K562 (cell line): ENCODE results near the gene MLN. TPM values are rescaled to one million over a fixed set of nuclear protein-coding genes. Genes with fewer than 3 reads are reported as not detected.

ENCODE experiments used
- ARID3B ChIP-seq: fragments of 250-450 bp; sonication (Bioruptor Pico); IDR thresholded peaks from 2 replicates; pipeline ENCODE4 v1.4.0; 2020; ENCODE audit warnings: borderline replicate concordance
- CBFB ChIP-seq: sonication (generic); formaldehyde crosslinking; IDR thresholded peaks from 2 replicates; pipeline ENCODE4 v1.4.0; 2020; ENCODE audit warnings: mild to moderate bottlenecking, missing genetic modification reagents
- CBX1 ChIP-seq: sonication (generic); IDR thresholded peaks from 2 replicates; pipeline ENCODE4 v1.6.1; 2016; ENCODE audit warnings: antibody characterized with exemption, low read depth, mild to moderate bottlenecking
- CBX8 ChIP-seq: fragments of 200-600 bp; sonication (generic); IDR thresholded peaks from 2 replicates; pipeline ENCODE4 v1.6.1; 2012; ENCODE audit warnings: borderline replicate concordance, mixed run types, low read depth, mild to moderate bottlenecking, moderate library complexity, mixed read lengths, low read length, control low read depth, inconsistent platforms; ENCODE audit not compliant: poor library complexity, severe bottlenecking; ENCODE audit errors: extremely low read depth
- CEBPB ChIP-seq: fragments of 450-650 bp; IDR thresholded peaks from 2 replicates; pipeline ENCODE4 v1.6.1; 2016; ENCODE audit warnings: missing genetic modification characterization, missing compliant biosample characterization
- GABPB2 ChIP-seq: fragments of 250-450 bp; sonication (Bioruptor Pico); conservative IDR thresholded peaks from 2 replicates; pipeline ENCODE4 v1.5.1; 2021; ENCODE audit warnings: mild to moderate bottlenecking
- HSF4 ChIP-seq: fragments of 250-450 bp; sonication (Bioruptor Pico); IDR thresholded peaks from 2 replicates; pipeline ENCODE4 v2.1.2; 2022; ENCODE audit warnings: mild to moderate bottlenecking, moderate library complexity, borderline replicate concordance
- IFI16 ChIP-seq: fragments of 250-450 bp; sonication (Bioruptor Pico); IDR thresholded peaks from 2 replicates; pipeline ENCODE4 v2.1.2; 2022; ENCODE audit warnings: mild to moderate bottlenecking, inconsistent platforms
- MEF2D ChIP-seq: conservative IDR thresholded peaks from 2 replicates; pipeline ENCODE4 v1.6.1; 2016; ENCODE audit warnings: low read depth, missing genetic modification characterization, missing compliant biosample characterization
- MNT ChIP-seq, 2 experiments: fragments of 450-650 bp; conservative IDR thresholded peaks; 2 replicates each; pipeline ENCODE4 v1.6.1; 2017; ENCODE audit warnings: mild to moderate bottlenecking in 2 of 2, moderate library complexity in 2 of 2
- MXI1 ChIP-seq: IDR thresholded peaks from 2 replicates; pipeline ENCODE4 v1.6.1; 2011; ENCODE audit warnings: low read depth, mild to moderate bottlenecking, improper control_type of control experiment, low read length
- NFE2 ChIP-seq: IDR thresholded peaks from 2 replicates; pipeline ENCODE4 v1.6.1; 2014; ENCODE audit warnings: antibody characterized with exemption, low read depth
- NONO ChIP-seq, 2 experiments: fragments of 200-400 bp in 1 of 2; fragments of 450-650 bp in 1 of 2; formaldehyde crosslinking in 1 of 2; IDR thresholded peaks; 2 replicates each; pipeline ENCODE4 v1.6.1; 2017; ENCODE audit warnings: low read depth in 2 of 2, mild to moderate bottlenecking in 2 of 2, moderate library complexity in 2 of 2, low read length in 1 of 2
- PHF8 ChIP-seq: fragments of 200-600 bp; sonication (generic); IDR thresholded peaks from 2 replicates; pipeline ENCODE4 v1.6.1; 2012; ENCODE audit warnings: mixed run types, mild to moderate bottlenecking, inconsistent platforms, low read length, moderate library complexity, borderline replicate concordance
- RBM39 ChIP-seq: fragments of 200-400 bp; formaldehyde crosslinking; optimal IDR thresholded peaks from 2 replicates; pipeline ENCODE3; 2018; ENCODE audit warnings: low read depth, low read length
- STAG1 ChIP-seq: sonication (generic); formaldehyde crosslinking; IDR thresholded peaks from 2 replicates; pipeline ENCODE4 v1.5.0; 2020; ENCODE audit warnings: missing genetic modification reagents, borderline replicate concordance
- TBP ChIP-seq: optimal IDR thresholded peaks from 2 replicates; pipeline ENCODE3; 2011; ENCODE audit warnings: low read depth, low read length, improper control_type of control experiment
- TFAM ChIP-seq: fragments of 250-450 bp; sonication (Bioruptor Pico); conservative IDR thresholded peaks from 2 replicates; pipeline ENCODE4 v1.5.0; 2021; ENCODE audit warnings: mild to moderate bottlenecking, moderate library complexity
- ZBTB17 ChIP-seq: fragments of 450-650 bp; formaldehyde crosslinking; IDR thresholded peaks from 2 replicates; pipeline ENCODE4 v1.4.0; 2020; ENCODE audit warnings: mild to moderate bottlenecking
- ZNF41 ChIP-seq: fragments of 250-450 bp; sonication (Bioruptor Pico); conservative IDR thresholded peaks from 2 replicates; pipeline ENCODE4 v1.4.0; 2020; ENCODE audit warnings: mild to moderate bottlenecking
- polyA plus RNA-seq, 8 experiments: library from polyadenylated mRNA; depleted of rRNA in 4 of 8; stranded (reverse) in 5 of 8; unstranded in 3 of 8; fragments of >200 nt; fragmentation: Nextera tagmentation in 2 of 8; fragmentation: Illumina TruSeq in 1 of 8; extraction: Ambion mirVana in 2 of 8; extraction: Trizol in 1 of 8; gene quantifications; 2 replicates each; pipeline versions ENCODE4 v1.2.1 to v1.2.3, GENCODE V29; 2011 to 2014; ENCODE audit warnings: inconsistent platforms in 1 of 8, missing spikeins in 1 of 8
- total RNA-seq, 7 experiments: library from RNA; depleted of rRNA in 6 of 7; stranded (reverse); fragments of >200 nt in 6 of 7; fragmentation: Illumina TruSeq in 2 of 7; extraction: Trizol in 2 of 7; gene quantifications; 2 replicates each; pipeline versions ENCODE4 v1.2.1 to v1.2.3, GENCODE V29; 2011 to 2021; ENCODE audit warnings: low replicate concordance in 1 of 7
- TF ChIP-seq, protein P1 (sequence below): sonication (generic); formaldehyde crosslinking; IDR thresholded peaks from 2 replicates; pipeline ENCODE4 v1.8.0; 2022; ENCODE audit warnings: missing genetic modification reagents, mild to moderate bottlenecking, moderate library complexity, borderline replicate concordance
- TF ChIP-seq, protein P2 (sequence below): sonication (generic); formaldehyde crosslinking; IDR thresholded peaks from 2 replicates; pipeline ENCODE4 v1.8.1; 2023; ENCODE audit warnings: mild to moderate bottlenecking, missing genetic modification reagents, moderate library complexity

The MLN gene
- total and polyA plus RNA-seq, 9 of the 15 experiments (the other 6 are each of a cell fraction or from before 2014, with no cell fraction given), result not detected

- no peak for TF ChIP-seq GABPB2 (CRISPR knock-in tag)
- no peak for TF ChIP-seq MXI1
- no peak for TF ChIP-seq TFAM
- peak; percentile 85; the same call in 1 of the 2 replicates for TF ChIP-seq ZNF41 (CRISPR knock-in tag)
- TF ChIP-seq ZBTB17 (CRISPR knock-in tag), result peak; percentile 87; the same call in 1 of the 2 replicates
- TF ChIP-seq, protein P1, sequence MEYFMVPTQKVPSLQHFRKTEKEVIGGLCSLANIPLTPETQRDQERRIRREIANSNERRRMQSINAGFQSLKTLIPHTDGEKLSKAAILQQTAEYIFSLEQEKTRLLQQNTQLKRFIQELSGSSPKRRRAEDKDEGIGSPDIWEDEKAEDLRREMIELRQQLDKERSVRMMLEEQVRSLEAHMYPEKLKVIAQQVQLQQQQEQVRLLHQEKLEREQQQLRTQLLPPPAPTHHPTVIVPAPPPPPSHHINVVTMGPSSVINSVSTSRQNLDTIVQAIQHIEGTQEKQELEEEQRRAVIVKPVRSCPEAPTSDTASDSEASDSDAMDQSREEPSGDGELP (CRISPR knock-in tag), result peak; percentile 69; the same call in 1 of the 2 replicates
- peak; percentile 87 for TF ChIP-seq PHF8
- peak; percentile 81 for TF ChIP-seq MEF2D (tag)
- no peak for TF ChIP-seq ARID3B (CRISPR knock-in tag)
- peak; percentile 73 for TF ChIP-seq CBX1
- peak in 1 of 2 experiments; percentile 72; a peak in 2 of 4 replicates for TF ChIP-seq MNT (conservative IDR thresholded peaks at IDR 0.05)
- no peak for TF ChIP-seq HSF4 (CRISPR knock-in tag)
- TF ChIP-seq CBX8, result no peak
- peak in 1 of 2 experiments; percentile 70; a peak in 3 of 4 replicates for TF ChIP-seq NONO (IDR thresholded peaks at IDR 0.05; ENCODE audit: low read depth in 2 of 2, low read length in 1 of 2)
- no peak for TF ChIP-seq IFI16
- no peak for TF ChIP-seq CEBPB (tag)
- no peak for TF ChIP-seq STAG1 (CRISPR knock-in tag)
- TF ChIP-seq CBFB (CRISPR knock-in tag), result no peak
- TF ChIP-seq, protein P2, sequence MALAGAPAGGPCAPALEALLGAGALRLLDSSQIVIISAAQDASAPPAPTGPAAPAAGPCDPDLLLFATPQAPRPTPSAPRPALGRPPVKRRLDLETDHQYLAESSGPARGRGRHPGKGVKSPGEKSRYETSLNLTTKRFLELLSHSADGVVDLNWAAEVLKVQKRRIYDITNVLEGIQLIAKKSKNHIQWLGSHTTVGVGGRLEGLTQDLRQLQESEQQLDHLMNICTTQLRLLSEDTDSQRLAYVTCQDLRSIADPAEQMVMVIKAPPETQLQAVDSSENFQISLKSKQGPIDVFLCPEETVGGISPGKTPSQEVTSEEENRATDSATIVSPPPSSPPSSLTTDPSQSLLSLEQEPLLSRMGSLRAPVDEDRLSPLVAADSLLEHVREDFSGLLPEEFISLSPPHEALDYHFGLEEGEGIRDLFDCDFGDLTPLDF (CRISPR knock-in tag), result 0 out of 2 replicates have a peak, but pooled peaks have one; percentile 52
- TF ChIP-seq TBP, result peak; percentile 64
- no peak for TF ChIP-seq RBM39
- peak; percentile 49; the same call in 1 of the 2 replicates for TF ChIP-seq NFE2
These were observed 14.9 kb downstream of the MLN start, which contains the start of gene LEMD2 (continued) for GRCh38 chr6:33788694-33789549.
